GM19193 (cell line): ENCODE data around the gene OBP2A.
A peak's percentile ranks its signal among the peaks of the same experiment; 100 is the strongest.
"Not testable (repeated sequence)": the region's sequence is repeated elsewhere in the genome, so short reads cannot be mapped to it uniquely, and the experiment has no call there.

Experiments used
- POLR2A ChIP-seq: IDR thresholded peaks from 4 replicates; pipeline ENCODE4 v1.6.1; 2011; ENCODE audit not compliant: insufficient read depth, insufficient read length; ENCODE audit errors: extremely low read depth

Gene OBP2A, protein sequence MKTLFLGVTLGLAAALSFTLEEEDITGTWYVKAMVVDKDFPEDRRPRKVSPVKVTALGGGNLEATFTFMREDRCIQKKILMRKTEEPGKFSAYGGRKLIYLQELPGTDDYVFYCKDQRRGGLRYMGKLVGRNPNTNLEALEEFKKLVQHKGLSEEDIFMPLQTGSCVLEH

DNA sequence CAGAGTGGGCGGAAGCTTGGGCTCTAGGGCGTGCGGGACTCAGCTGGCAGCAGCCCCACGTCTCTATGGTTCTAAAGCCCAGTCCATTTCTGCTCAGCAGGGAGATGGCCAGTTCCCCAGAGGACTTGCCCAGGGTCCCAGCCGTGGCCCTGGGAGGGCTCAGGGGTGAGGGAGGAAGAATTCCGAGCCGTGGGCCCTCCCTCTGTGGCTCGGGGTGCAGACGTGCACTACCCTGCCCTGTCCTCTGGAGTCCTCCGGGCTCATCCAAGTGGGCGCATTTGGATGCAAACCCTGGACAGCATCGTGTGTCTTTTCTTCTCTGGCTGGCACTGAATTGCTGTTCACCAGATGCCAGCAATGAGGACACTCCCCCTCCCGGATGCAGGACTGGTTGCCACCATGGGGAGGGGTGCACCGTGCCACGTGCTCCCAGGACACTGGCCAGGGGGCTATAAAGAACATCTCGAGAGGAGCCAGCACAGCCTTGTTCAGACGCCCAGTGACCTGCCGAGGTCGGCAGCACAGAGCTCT, at the start of gene OBP2A:
Gene OBP2A (plus strand): TSS at position 481 of the 531 bp plus-strand sequence. CDS start 55 bp downstream, outside the sequence.
- TF ChIP-seq POLR2A, result not testable (repeated sequence)

DNA sequence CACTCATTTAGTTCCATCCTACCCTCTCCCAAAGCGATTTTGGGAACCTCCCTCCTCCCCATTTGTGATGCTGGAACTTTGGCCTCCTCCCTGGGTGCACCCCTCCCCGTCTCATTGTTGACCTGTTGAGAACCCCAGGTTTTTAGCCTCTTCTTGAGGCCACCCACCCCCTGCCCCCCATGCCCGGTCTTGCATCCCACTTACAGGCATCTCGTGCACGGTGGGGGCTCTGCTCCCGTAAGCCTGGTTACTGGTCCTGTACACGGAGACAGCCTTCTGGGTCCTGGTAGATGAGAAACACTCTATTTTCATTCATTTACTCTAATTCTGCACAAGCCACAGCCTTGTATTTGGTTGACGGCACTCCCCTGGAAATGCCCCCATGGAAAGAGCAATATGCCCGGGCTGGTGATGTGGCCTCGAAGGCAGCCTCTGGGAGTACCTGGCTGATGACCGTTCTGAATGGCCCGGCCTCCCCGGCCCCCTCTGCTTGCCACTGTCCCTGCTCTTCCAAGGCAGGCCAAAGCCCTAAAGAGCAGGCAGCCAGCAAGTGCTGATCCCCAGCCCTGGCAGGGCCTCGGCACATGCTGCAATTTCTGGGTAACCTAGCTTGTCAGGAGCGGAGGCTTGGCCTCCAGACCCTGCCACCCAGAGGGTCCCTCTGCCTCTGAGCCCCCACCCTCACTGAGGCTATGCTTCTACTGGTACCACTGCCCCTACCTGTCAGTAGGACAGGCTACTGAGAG, 47.4 kb upstream of the OBP2A start:
- no peak for TF ChIP-seq POLR2A

DNA sequence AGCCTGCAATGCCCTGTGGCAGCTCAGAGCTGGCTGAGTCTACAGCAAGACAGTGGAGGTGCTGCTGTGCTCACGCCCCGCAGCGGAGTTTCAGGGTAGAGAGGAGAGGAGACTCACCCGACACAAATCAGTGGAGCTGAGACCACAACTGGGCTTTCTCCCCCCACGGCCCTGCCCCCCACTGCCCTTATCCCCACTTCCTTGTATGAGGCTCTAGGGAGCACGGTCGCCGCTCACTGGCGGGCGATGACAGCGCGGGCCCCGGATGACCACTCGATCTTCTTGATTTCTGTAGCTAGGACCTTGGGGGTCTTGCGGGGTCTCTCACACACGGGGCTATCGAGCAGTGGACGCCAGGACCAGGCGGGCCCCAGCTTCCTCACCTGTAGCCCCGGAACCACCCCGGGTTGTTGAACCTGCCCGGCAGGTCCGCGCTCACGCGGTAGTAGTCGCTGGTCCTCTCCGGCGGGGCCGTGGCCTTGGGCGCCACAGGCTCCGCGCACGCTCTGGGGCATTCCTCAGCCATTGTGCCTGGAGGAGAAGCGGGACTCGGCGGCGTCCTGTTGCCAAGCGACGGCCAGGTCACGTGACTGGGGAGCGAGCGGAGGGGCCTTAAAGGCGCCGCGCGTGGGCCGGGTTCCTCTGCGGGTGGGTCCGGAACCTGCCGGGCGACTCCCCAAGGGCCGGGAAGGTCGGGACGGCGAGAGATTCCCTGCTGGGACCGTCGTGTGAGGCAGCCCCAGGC, 46.4 kb upstream of the OBP2A start:
- TF ChIP-seq POLR2A, result no peak

DNA sequence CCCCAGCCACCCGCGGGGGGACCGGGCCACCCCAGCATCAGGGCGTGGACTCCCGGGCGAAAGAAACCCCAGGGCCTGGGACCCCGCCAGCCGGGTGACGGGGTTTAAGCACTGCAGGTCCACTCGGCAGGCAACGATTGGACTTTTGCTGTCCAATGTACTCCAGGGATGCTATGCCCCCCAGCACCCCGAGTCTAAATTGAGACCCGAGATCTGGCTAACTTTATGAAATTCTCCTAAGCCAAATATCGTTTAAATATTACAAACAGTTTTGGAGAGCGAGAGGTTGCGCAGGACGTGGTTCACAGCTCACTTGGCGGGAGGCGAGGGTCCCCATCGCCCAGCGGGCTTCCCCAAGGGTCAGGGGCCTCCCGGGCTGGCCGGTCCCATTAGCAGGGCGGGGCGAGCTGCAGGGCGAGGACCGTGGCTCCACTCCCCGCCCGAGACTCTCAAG, 45.8 kb upstream of the OBP2A start:
- no peak for TF ChIP-seq POLR2A

DNA sequence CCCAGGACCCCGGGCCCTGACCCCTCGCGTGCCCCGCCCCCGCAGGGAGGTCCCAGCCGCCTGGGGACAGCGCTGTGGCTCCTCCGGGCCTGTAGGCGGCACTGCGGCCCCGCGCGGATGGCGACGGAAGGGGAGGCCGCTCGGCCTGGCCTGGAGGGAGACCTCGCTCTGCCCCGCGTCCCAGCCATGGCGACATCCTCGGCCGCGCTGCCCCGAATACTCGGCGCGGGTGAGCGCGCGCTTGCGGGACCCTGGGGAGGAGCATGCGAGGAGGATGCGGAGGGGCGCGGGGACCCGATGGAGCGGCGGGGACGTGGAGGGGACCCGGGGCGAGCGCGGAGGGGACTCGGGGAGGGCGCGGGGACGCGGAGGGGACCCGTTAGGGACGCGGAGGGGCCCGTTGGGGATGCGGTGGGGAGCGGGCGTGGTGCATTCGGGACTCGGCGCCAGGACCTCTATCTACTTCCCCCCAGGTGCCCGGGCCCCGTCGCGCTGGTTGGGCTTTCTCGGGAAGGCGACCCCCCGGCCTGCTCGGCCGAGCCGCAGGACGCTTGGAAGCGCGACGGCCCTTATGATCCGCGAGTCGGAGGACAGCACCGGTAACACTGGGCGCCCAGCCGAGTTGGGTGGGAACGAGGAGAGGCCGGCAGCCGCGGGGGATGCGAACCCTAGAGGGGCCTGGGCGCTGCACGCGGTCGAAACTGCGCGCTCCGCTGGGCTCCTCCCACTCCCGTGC, 45.2 kb upstream of the OBP2A start, which contains the start of gene MRPS2:
Gene MRPS2 (plus strand): TSS at position 158 of the 736 bp plus-strand sequence. CDS start 29 bp downstream, at position 187.
- TF ChIP-seq POLR2A, result peak; percentile 79

DNA sequence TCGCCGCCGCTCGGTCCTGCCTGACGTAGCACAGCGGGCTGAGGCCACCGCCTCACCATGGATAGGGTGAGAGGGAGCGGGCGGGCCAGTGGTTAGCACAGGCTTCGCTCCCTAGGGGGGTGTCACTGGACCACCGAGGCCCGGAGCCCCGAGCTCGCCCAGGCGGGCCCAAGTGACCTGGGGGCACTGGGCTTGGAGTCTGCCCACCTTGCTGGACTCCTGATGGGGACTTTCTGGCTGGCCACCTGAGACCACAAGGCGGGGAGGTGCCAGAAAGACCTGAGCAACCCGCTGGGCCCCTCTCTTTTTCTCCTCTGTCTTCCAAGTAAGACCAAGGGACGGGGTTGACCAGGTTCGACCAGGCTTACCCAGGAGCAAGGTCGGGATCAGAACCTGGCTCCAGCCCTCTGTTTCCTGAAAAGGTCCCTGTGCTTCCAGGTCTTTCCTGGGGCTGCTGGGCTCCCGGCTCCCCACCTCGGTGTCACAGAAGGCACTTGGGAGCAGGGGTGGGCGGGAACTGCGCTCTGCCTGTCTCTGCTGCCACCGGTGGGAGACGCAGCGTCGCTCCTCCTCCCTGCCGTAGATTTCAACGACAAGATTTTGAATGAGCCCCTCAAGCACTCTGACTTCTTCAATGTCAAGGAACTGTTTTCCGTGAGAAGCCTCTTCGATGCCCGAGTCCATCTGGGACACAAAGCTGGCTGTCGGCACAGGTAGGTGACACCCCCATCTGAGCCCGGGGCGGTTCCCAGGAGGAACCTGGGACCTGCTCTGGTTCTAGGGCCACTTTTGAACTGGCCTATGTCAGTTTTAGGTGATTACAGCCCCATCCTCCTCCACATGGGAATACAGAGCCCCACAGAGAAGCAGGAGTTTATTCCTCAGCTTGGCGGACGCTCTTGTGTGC, 44.4 kb upstream of the OBP2A start:
- TF ChIP-seq POLR2A, result no peak

DNA sequence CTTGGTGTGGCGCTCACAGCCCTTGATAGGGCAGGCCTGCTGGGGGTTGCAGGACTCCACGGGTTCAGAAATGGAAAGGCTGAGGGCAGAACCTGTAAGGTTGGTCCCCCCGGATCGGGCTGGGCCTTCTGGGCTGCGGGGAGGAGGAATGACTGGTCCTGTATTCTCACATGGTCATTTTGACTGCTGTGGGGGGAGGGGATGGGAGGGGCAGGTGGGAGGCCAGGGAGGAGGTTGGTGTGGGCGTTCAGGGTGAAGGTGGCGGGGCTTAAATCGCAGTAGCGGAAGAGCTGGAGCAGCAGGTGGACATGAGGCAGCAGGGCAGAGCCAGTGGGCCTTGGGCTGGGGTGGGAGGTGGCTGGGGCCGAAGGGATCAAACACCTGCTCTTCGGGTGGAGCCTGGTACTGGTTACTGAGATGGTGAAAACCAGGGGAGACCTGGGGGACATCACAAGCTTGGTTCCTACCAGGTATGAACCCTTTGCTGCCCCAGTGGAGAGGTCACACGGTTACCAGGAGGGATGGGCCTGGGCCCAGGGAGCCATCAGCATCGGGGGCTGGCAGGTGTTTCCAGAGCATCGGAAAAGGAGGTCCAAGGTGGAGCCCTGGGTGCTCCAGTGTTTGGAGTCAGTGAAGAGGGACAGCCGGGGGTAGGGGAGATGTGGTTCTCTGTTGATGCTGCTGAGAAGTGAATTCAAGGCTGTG, 43.6 kb upstream of the OBP2A start:
- TF ChIP-seq POLR2A, result no peak

DNA sequence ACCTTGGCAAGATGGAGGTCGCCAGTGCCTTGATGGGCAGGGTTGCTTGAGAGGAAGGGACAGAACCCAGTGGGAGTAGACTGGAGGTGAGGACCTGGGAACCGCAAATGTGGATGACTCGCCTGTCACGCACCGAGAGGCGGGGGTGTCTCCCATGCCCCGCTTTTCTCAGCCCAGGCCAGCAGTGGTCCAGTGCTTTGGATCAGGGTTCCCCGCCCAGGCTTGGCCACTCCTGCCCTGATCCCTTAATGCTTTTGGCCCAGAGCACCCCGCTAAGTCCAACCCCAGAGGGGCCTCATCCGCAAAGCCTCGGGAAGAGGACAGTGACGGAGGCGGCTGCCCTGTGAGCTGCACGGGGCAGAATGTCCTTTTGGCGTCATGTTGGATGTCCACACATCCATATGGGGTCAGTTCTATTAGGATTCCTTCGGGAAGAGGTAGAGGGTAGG, 43.0 kb upstream of the OBP2A start:
- TF ChIP-seq POLR2A, result no peak

DNA sequence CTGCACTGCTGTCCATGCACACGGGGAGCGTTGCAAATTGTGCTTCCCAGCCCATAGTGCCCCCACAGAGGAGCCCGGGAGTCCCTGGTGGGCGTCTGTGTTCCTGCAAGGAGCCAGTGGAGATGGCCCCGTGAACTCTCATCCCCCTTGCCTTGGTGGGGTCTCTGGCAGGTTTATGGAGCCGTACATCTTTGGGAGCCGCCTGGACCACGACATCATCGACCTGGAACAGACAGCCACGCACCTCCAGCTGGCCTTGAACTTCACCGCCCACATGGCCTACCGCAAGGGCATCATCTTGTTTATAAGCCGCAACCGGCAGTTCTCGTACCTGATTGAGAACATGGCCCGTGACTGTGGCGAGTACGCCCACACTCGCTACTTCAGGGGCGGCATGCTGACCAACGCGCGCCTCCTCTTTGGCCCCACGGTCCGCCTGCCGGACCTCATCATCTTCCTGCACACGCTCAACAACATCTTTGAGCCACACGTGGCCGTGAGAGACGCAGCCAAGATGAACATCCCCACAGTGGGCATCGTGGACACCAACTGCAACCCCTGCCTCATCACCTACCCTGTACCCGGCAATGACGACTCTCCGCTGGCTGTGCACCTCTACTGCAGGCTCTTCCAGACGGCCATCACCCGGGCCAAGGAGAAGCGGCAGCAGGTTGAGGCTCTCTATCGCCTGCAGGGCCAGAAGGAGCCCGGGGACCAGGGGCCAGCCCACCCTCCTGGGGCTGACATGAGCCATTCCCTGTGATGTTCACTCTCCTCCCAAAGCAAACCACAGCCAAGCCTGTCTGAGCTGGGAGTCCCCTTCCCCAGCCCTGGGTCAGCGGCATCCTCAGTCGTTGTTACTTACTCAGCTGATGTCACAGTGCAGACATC, 42.3 kb upstream of the OBP2A start:
- TF ChIP-seq POLR2A, result no peak

DNA sequence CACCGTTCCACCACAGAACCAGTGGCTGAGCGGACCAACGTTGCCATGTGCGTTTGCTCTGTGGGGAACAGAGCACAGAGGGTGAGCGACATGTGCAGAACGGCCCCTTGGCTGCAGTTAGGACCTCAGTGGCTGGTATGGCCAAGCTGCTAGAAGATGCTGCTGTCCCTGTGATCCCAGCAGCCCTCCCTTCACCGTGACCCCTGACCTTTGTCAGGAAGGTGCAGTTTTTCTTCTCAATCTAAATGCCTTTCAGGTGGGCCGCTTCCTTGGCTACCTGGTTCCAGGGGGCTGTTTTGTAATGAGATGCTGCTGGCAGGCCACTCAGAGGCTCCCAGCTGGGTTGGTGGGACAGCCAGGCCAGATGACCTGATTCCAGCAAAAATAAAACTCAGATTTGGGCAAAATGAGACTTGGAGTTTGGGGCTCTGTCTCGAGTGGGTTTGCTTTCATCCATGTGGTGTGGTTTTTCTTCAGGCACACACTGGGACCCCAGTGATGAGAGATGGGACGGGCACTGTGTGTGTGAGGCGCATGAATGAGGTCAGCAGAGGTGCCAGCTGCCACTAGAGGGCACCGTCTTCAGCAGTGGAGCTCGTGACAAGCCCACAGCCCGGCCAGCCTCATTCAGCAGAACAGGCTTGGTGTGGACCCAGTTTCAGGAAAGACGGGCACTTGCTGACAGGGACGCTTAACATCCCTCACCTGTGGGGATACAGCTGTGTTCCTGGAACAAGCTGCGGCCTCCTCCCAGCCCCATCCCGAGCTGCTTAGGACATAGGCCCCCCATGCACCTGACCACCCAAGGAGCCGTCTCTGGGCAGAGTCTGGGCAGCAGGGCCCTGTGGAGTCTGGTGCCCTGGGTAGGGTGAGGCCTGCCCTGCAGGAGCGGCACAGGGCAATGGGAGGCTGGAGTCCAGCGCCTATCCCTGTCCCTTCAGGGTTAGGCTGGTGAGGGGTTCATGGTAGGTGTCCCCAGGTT, 41.4 kb upstream of the OBP2A start:
- peak; percentile 6 for TF ChIP-seq POLR2A
